WERI-Rb-1 (cell line): ENCODE results near the gene FNBP1.

Source experiments
- DNase-seq: peaks from one replicate; pipeline ENCODE4 v3.0.0-alpha.2; 2020
- H3K27ac ChIP-seq: fragments of 250-450 bp; sonication (Bioruptor Pico); 2 replicates; pipeline ENCODE4 v1.5.1; 2020; ENCODE audit warnings: mild to moderate bottlenecking, moderate library complexity
- H3K27me3 ChIP-seq: fragments of 250-450 bp; sonication (Bioruptor Pico); 2 replicates; pipeline ENCODE4 v1.5.1; 2021; ENCODE audit warnings: mild to moderate bottlenecking, low read depth, moderate library complexity; ENCODE audit not compliant: insufficient read depth, severe bottlenecking
- H3K36me3 ChIP-seq: fragments of 250-450 bp; sonication (Bioruptor Pico); 2 replicates; pipeline ENCODE4 v1.5.1; 2020; ENCODE audit warnings: mild to moderate bottlenecking, moderate library complexity
- H3K4me3 ChIP-seq: 2 replicates; pipeline ENCODE4 v1.5.1; 2011; ENCODE audit warnings: low read depth, mild to moderate bottlenecking, control low read depth, low read length
- H3K9me3 ChIP-seq: fragments of 250-450 bp; sonication (Bioruptor Pico); 2 replicates; pipeline ENCODE4 v1.5.1; 2021; ENCODE audit warnings: mild to moderate bottlenecking, moderate library complexity; ENCODE audit not compliant: severe bottlenecking
- CTCF ChIP-seq: IDR thresholded peaks from 2 replicates; pipeline ENCODE4 v1.5.1; 2011; ENCODE audit warnings: low read depth, mild to moderate bottlenecking, control low read depth, inconsistent platforms, low read length

Gene FNBP1

DNA sequence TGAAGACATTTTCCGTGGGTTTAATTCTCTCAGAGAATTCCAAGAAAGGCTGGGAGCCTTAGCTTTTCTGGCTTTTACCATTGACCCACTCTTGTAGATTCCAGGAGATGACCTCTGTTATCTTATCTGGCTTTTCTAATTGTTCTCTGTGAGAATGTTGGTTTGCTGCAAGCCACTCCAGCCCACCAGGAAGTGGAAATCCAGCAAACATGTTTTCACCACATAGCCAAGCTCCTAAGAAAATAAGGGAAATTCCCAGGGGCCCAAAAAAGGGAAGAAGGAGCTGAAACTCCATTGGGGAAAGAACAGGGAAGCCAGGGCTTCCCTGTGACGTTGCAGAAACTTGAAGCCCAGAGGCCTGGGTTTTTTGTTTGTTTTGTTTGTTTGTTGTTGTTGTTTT lies 30.4 kb upstream of the FNBP1 start:
- Histone ChIP-seq H3K4me3 (no peak overlapping the region), H3K36me3 (peaks cover 34% of the 10 kb centered on the region), H3K27me3 (no peaks in the 10 kb centered on the region), H3K9me3 (no peaks in the 10 kb centered on the region), H3K27ac (no peak overlapping the region)
- no peak for TF ChIP-seq CTCF
- DNase-seq = no peak

DNA sequence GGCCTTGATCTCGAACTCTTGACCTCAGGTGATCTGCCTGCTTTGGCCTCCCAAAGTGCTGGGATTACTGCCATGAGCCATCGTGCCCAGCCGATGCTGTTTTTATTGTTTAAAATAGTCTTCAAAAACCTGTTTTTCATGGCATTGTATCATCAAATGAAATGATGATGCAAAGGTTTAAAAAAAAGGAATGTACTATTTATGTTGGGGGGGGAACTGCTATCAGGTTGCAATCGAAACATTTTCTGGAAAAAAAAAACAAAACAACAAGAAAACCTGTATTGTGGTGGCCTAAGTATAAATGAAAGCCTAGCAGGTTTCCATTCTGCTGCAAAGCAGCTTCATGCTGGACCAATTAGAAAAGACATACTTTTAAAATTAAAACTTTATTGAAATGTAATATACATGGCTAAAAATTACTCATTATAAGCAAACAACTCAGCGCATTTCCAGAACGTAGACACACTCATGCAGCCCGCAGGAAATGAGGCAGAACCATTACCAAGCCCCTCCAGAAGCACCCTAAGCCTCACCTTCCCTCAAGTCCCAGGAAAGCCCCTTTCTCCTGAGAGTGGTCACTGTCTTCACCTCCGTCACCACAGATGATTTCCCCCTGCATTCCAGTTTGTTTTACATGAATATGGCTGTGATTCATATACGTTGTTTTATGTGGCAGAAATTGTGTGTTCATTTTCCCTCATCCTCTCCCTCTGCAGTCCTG lies 29.7 kb upstream of the FNBP1 start:
- no peak for TF ChIP-seq CTCF
- Histone ChIP-seq H3K4me3 (no peak overlapping the region), H3K9me3 (no peaks in the 10 kb centered on the region), H3K27me3 (no peaks in the 10 kb centered on the region), H3K27ac (no peak overlapping the region), H3K36me3 (peaks cover 29% of the 10 kb centered on the region)
- no peak for DNase-seq

DNA sequence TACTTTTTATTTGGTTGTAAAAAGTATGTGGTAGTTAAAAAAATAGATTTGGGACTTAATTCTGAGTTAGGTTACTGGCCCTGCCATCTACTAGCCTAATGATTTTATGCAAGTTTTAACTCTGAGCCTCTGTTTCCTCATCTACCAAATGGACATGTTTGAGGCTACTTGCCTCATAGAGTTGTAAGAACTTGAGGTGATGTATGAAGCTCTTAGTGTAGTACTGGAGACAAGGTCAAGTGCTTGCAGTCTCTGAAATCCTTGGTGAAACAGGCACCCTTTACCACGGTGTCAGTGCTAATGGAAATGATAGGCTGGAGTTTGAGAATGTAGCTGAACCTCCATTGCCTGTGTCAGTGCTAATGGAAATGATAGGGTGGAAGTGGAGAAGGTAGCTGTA lies 26.1 kb upstream of the FNBP1 start:
- no peak for DNase-seq
- no peak for TF ChIP-seq CTCF

DNA sequence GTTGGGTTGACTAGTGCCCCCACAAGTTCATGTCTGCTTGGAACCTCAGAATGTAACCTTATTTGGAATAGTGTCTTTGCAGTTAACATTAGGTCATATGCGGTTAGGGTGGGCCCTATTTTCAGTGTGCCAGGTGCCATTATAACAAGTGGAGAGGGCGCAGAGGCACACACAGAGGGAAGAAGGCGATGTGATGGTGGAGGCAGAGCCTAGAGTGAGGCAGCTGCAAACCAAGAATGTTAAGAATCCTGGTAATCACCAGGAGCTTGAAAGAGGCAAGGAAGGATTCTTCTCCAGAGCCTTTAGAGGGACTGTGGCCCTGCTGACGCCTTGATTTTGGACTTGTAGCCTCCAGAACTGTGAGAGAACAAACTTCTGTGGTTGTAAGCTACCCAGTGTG lies 21.6 kb upstream of the FNBP1 start:
- no peak for DNase-seq
- TF ChIP-seq CTCF = no peak
- no peak overlapping the region for H3K4me3 ChIP-seq
- H3K27me3 ChIP-seq = no peaks in the 10 kb centered on the region
- no peak overlapping the region for H3K27ac ChIP-seq
- H3K36me3 ChIP-seq = peaks cover 7% of the 10 kb centered on the region
- H3K9me3 ChIP-seq = no peaks in the 10 kb centered on the region

More for the DNA sequence above, 26.1 kb upstream of the FNBP1 start:
- H3K27me3 ChIP-seq = no peaks in the 10 kb centered on the region
- H3K27ac ChIP-seq = no peak overlapping the region
- H3K4me3 ChIP-seq = no peak overlapping the region
- peaks cover 5% of the 10 kb centered on the region for H3K36me3 ChIP-seq
- no peaks in the 10 kb centered on the region for H3K9me3 ChIP-seq

- H3K4me3 ChIP-seq = no peak overlapping the region
- H3K9me3 ChIP-seq = no peaks in the 10 kb centered on the region
- no peak for TF ChIP-seq CTCF
- H3K27me3 ChIP-seq = no peaks in the 10 kb centered on the region
- H3K36me3 ChIP-seq = peaks cover 22% of the 10 kb centered on the region
- no peak overlapping the region for H3K27ac ChIP-seq
- DNase-seq = no peak
Measured at GRCh38 chr9:130062750-130063149, 19.8 kb upstream of the FNBP1 start.

- TF ChIP-seq CTCF = no peak
- H3K9me3 ChIP-seq = no peaks in the 10 kb centered on the region
- peaks cover 23% of the 10 kb centered on the region for H3K36me3 ChIP-seq
- no peak overlapping the region for H3K4me3 ChIP-seq
- H3K27ac ChIP-seq = no peak overlapping the region
- no peaks in the 10 kb centered on the region for H3K27me3 ChIP-seq
- DNase-seq = no peak
Measured at GRCh38 chr9:130060296-130060695, 17.3 kb upstream of the FNBP1 start.
